Measurements from ENCODE around the gene GRIN2A.

The GRIN2A gene

DNA sequence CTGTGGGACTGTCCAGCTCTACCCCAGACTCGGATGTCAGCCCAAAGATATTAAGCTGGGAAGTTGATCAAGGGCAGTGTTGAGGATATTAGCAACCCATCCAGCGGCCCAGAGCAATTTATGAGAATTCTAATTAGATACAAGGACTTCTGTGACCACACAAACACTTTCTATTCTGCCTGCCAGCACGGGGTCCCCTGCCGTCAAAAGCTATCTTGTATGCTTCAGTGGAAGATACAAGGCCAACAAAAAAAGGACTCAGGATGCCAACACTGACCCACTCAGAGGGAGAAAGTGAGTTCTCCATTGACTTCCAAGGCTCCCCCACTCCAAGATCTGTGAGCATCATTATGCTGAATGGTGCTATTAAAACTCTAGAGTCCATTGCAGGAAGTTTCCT, 390.7 kb downstream of the GRIN2A start:
- TF ChIP-seq, protein P1, sequence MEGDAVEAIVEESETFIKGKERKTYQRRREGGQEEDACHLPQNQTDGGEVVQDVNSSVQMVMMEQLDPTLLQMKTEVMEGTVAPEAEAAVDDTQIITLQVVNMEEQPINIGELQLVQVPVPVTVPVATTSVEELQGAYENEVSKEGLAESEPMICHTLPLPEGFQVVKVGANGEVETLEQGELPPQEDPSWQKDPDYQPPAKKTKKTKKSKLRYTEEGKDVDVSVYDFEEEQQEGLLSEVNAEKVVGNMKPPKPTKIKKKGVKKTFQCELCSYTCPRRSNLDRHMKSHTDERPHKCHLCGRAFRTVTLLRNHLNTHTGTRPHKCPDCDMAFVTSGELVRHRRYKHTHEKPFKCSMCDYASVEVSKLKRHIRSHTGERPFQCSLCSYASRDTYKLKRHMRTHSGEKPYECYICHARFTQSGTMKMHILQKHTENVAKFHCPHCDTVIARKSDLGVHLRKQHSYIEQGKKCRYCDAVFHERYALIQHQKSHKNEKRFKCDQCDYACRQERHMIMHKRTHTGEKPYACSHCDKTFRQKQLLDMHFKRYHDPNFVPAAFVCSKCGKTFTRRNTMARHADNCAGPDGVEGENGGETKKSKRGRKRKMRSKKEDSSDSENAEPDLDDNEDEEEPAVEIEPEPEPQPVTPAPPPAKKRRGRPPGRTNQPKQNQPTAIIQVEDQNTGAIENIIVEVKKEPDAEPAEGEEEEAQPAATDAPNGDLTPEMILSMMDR (conservative IDR thresholded peaks at IDR 0.05): no peak
- TF ChIP-seq ZFX (IDR thresholded peaks at IDR 0.05): no peak
- no peak overlapping the region for H3K27ac ChIP-seq

DNA sequence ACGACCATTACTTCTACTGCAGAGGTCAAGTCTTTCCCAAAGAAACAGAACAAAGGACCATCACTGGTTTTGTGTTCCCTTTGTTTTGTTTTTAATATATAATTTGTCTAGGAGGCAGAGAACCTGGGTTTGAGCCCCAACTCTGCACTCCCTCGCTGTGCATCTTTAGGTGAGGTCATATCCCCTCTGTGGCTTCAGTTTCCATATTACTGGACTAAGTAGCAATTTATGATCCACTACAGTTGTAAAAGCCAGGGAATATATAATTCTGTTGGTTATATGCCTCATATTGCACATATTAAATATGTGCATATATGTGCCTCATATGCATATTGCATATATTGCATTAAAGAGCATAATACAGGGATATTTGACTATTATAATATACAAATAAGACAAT, 392.0 kb downstream of the GRIN2A start:
- H3K27ac ChIP-seq: no peak overlapping the region
- no peak for TF ChIP-seq ZFX (IDR thresholded peaks at IDR 0.05)
- TF ChIP-seq, protein P1 (conservative IDR thresholded peaks at IDR 0.05): no peak

DNA sequence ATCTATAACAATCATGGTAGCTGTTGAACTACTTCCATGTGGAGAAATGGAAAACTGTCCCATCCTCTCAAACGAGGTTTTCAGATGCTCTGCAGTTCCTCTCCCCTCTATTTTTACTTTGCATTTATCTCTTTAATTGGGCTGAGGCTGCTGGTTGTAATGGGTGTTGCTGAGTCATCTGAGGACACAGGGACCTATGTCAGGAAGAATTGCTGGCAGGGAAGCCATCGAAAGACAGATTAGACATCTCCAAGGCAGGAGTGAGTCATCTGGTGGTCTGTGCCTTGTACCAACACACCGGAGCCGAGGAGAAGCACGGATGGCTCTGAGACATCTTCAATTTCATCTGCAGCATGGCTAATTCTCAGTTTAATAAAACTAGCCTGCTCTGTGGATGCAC, 394.5 kb downstream of the GRIN2A start:
- TF ChIP-seq, protein P1 (conservative IDR thresholded peaks at IDR 0.05): no peak
- no peak for TF ChIP-seq ZFX (IDR thresholded peaks at IDR 0.05)
- H3K27ac ChIP-seq: no peak overlapping the region

DNA sequence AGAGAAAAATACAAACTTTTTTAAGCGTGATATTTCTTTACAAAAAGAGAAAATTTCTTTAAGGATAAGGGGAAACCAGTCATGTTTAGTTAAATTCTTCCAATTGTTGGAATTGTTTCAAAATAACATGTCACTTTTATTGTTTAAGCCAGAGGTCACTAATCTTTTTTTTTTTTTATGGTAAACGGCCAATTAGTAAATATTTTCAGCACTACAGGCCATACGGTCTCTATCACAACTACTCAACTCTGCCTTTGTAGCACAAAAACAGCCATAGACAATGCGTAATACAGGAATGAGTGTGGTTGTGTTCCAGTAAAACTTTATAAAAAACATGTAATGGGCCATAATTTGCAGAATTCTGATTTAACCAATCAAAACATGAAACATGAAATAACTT, 401.4 kb downstream of the GRIN2A start:
- TF ChIP-seq ZFX (IDR thresholded peaks at IDR 0.05): no peak
- TF ChIP-seq, protein P1 (conservative IDR thresholded peaks at IDR 0.05): no peak
- H3K27ac ChIP-seq: no peak overlapping the region

DNA sequence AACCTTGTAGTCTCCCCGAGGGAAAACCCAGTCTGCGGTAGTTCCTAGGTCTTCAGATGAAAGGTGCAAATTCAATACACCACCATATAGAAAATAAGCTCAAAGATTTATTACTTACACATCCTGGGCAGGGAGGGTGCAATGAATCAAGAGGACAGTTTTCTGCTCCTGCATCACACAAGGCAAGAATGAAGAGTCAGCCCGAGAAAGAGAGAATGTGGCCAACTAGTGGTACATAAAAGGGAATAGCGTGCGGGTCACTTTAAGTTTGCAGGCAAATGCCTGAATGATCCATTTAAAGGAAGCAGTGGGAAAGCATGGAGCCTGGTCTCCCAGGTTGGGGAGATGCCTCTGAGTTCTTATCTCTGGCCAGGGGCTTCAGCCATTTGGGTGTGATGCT, 403.4 kb downstream of the GRIN2A start:
- no peak overlapping the region for H3K27ac ChIP-seq
- TF ChIP-seq, protein P1 (conservative IDR thresholded peaks at IDR 0.05): no peak

DNA sequence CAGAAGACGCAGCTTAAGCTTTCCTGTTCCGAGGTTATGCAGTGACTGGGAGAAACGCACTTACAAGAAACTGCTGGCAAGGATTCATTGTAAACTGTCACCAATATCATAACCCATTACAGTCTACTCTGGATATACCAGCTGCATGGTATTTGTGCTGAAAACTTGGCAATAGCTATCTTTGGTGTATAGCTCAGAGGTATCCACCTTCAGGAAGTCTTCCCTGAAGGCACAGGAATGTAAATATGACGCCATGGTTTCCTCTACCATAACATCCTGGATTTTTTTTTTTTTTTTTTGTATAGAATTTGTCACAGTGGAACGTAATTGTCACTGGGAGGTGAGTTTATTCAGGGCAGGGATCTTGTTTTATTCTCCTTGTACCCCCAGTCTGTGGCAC, 406.2 kb downstream of the GRIN2A start:
- TF ChIP-seq, protein P1 (conservative IDR thresholded peaks at IDR 0.05): no peak
- TF ChIP-seq ZFX (IDR thresholded peaks at IDR 0.05): no peak
- H3K27ac ChIP-seq: no peak overlapping the region

DNA sequence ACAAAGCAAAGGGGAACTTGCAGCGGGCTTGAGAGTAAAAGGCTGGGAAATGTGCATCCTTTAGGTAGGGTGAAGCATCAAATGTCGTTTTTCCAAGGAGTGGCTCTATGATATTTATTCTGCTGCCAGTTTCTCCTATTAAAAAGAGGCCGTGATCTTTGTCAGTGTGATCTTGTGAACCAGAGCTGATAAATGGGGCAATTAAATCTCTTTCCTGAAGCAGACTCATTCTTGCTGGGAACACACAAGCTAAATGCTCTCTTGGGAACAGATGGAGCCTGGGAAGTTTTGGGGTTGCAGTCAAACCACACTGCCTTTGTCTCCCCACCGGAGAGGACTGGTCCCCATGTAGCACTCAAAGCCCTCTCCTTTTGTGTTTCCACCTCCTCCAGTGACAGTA, 408.9 kb downstream of the GRIN2A start:
- TF ChIP-seq ZFX (IDR thresholded peaks at IDR 0.05): no peak
- TF ChIP-seq, protein P1 (conservative IDR thresholded peaks at IDR 0.05): no peak
- no peak overlapping the region for H3K27ac ChIP-seq

Measured in C4-2B (cell line).